BJ (cell line): ENCODE measurements around the gene ENTPD5. TPM values are rescaled to one million over a fixed set of nuclear protein-coding genes. Genes with fewer than 3 reads are reported as not detected.
"Not testable (repeated sequence)": the region's sequence is repeated elsewhere in the genome, so short reads cannot be mapped to it uniquely, and the experiment has no call there.

ENCODE experiments used
- CTCF ChIA-PET: fragments of 350-600 bp; formaldehyde crosslinking; extraction: SDS; loops from one replicate; lab custom pipeline; 2021; ENCODE audit warnings: antibody characterized with exemption, inconsistent platforms; lab: Yijun Ruan, JAX
- POLR2A ChIA-PET: fragments of 300-600 bp; sonication (Branson Sonifier 250); formaldehyde crosslinking; extraction: SDS; loops from one replicate; lab custom pipeline; 2021; ENCODE audit warnings: antibody characterized with exemption; lab: Charles Lee
- DNase-seq: peaks from one replicate; pipeline ENCODE4 v3.0.0-alpha.2; 2011; ENCODE audit warnings: low read depth
- H3K27me3 ChIP-seq: 2 replicates; pipeline ENCODE4 v1.6.0; 2011; ENCODE audit warnings: low read length; ENCODE audit not compliant: control insufficient read depth, insufficient read depth
- H3K36me3 ChIP-seq: 2 replicates; pipeline ENCODE4 v1.5.1; 2011; ENCODE audit warnings: low read length; ENCODE audit not compliant: control insufficient read depth, insufficient read depth
- H3K4me3 ChIP-seq: 2 replicates; pipeline ENCODE4 v1.5.1; 2011; ENCODE audit warnings: low read depth, mild to moderate bottlenecking, control low read depth, low read length
- polyA plus RNA-seq: library from polyadenylated mRNA; depleted of rRNA; stranded (reverse); fragments of >200 nt; gene quantifications from 2 replicates; pipeline ENCODE4 v1.2.3, GENCODE V29; 2011
- TF ChIP-seq, protein P1 (sequence below): IDR thresholded peaks from 2 replicates; pipeline ENCODE4 v1.5.1; 2011; ENCODE audit warnings: low read depth, mild to moderate bottlenecking, control low read depth, inconsistent platforms, low read length, moderate library complexity; ENCODE audit not compliant: insufficient read depth

Gene ENTPD5
- polyA plus RNA-seq, 1 experiment: 8.9 TPM

DNA sequence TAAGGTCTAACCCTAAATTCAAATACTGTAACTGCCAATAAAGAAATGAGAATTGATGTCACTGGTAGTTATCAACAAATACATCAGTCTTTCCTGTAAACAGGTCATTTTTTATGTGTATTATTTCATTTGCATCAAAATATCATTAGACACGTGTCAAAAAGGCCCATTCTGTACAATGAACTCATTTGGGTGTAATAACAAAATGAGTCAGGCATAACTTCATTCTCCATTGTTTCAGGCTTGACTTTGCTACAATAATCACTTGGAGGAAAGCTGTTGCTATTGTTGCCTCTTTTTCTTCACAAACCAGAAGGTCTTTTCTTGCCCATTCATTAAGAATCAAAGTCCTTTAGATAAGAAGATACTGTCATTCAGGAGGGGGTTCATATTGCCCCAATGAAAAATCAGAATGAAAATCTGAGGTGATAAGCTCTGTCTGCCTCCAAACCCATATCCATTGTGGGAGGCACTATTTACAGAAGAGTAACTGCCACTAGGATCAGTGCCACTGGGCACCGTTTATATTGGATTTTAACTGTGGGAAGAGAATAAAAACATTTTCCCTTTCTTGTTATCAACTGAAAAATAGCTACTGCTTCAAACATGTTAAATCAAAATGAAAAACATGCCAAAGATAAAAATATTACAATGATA, 10.1 kb downstream of the ENTPD5 start:
- POLR2A ChIA-PET: no interaction called here
- Histone ChIP-seq H3K36me3 (no peaks in the 10 kb centered on the region), H3K27me3 (no peaks in the 10 kb centered on the region), H3K4me3 (no peak overlapping the region)
- CTCF ChIA-PET: no interaction called here
- no peak for DNase-seq
- TF ChIP-seq, protein P1, sequence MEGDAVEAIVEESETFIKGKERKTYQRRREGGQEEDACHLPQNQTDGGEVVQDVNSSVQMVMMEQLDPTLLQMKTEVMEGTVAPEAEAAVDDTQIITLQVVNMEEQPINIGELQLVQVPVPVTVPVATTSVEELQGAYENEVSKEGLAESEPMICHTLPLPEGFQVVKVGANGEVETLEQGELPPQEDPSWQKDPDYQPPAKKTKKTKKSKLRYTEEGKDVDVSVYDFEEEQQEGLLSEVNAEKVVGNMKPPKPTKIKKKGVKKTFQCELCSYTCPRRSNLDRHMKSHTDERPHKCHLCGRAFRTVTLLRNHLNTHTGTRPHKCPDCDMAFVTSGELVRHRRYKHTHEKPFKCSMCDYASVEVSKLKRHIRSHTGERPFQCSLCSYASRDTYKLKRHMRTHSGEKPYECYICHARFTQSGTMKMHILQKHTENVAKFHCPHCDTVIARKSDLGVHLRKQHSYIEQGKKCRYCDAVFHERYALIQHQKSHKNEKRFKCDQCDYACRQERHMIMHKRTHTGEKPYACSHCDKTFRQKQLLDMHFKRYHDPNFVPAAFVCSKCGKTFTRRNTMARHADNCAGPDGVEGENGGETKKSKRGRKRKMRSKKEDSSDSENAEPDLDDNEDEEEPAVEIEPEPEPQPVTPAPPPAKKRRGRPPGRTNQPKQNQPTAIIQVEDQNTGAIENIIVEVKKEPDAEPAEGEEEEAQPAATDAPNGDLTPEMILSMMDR: no peak

DNA sequence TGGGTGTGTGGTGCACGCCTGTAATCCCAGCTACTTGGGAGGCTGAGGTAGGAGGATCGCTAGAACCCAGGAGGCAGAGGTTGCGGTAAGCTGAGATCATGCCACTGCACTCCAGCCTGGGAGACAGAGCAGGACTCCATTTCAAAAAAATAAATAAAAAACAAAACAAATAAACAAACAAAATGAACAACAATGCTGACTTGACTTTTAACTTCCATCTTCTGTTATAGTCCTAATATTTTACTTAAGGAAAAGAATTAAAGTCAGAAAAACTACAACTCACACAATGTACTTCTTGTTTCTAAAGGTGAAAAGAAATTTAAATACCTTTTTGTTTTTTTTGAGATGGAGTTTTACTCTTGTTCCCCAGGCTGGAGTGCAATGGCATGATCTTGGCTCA, 13.4 kb downstream of the ENTPD5 start:
- POLR2A ChIA-PET, DNase-seq, H3K36me3 ChIP-seq, H3K27me3 ChIP-seq, H3K4me3 ChIP-seq, CTCF ChIA-PET: not testable (repeated sequence)

DNA sequence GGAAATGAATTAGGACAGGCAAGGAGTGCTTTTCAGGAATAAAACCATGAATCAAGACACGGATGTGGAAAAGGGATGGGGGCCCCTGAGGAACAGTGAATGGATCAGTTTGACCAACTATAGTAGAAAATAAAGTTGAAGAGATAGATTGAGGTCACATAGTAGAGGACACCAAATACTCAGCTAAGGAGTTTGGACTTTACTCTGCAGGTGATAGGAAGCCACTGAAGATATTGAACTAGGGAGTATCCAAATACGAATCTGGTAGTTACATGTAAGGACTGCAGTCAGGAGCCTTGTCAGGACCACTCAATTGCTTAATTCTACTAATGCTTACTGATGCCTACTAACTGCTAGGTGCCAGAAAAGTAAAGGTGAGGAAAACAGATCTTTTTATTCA, 20.4 kb downstream of the ENTPD5 start:
- ChIA-PET CTCF (interaction anchor here (1.2 kb wide), 1 partner anchor 12 kb away, joined by 3 read pairs; no protein-coding TSS in a partner anchor), POLR2A (no interaction called here)
- no peak for DNase-seq
- H3K36me3 ChIP-seq: peaks cover 3% of the 10 kb centered on the region; the same call in 1 of the 2 replicates
- no peak overlapping the region for H3K4me3 ChIP-seq
- no peaks in the 10 kb centered on the region for H3K27me3 ChIP-seq
- TF ChIP-seq, protein P1: no peak

DNA sequence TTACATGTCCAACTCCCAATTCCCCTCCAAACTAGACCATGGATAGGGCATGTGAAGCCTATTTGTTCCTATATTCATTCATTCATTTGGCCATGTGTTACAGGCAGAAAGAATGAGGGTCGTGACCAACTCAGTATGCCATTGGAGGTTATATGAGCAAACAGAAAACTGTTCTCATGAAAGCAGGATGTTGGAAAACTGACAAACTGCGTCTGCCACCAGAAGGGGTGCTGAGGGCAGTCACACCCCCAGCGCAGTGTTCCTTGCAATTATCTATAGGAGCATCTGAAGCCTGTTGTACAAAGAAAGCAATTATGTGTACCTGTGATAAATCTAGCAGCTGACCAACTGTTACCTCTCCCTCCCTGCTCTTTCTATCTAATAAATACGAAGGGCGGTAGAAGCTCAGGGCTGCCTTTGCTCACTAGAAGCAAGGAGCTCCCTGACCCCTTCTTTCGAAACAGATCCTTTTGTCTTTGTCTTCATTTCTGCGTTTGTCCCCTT, 21.1 kb downstream of the ENTPD5 start:
- ChIA-PET CTCF (interaction anchor here (1.2 kb wide), 1 partner anchor 13 kb away, joined by 3 read pairs; no protein-coding TSS in a partner anchor), POLR2A (no interaction called here)
- TF ChIP-seq, protein P1: no peak
- H3K27me3 ChIP-seq: no peaks in the 10 kb centered on the region
- H3K4me3 ChIP-seq: no peak overlapping the region
- H3K36me3 ChIP-seq: peaks cover 3% of the 10 kb centered on the region; the same call in 1 of the 2 replicates
- DNase-seq: no peak

DNA sequence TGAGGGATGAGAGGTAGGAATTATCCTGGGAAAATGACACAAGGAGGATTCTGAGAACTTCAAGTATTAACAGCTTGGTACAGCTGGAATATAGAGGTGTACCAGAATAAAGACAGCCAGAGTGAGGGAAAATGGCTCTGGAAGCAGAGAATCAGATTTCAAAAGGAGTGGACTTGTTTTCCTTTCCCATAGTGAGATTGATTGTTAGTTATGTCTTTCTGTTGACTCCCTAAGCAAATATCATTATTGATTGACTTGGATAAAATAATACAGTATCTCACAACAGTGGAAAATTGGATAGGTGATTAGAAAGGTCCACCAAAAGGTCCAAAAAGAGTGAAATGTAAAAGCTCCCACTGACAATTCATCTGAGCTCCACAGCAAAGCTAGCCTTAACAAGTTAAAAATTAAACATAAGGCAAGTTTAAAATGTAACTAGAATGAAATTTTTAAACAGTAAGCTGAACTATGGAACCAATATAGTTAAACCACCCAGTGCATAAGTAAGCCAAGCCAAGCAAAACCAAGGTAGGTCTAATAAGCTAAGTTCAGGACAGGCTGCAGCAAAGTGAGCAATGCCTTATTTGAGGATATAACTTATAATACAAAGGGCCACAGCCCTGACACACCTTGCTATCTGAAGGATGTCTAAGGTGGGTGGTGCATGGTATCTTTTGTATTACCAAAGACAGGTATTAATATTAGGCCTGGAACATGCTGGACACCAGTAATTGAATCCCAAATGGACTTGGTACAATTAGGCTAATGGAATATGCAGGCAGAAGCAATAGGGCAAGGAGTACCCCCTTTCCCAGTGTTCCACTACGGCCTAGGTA, 21.8 kb downstream of the ENTPD5 start:
- CTCF ChIA-PET: no interaction called here
- H3K36me3 ChIP-seq: peaks cover 3% of the 10 kb centered on the region; the same call in 1 of the 2 replicates

More for the DNA sequence above, 21.8 kb downstream of the ENTPD5 start:
- DNase-seq: no peak
- TF ChIP-seq, protein P1: no peak
- Histone ChIP-seq H3K27me3 (no peaks in the 10 kb centered on the region), H3K4me3 (no peak overlapping the region)
- POLR2A ChIA-PET: no interaction called here
